ENCODE measurements around the gene CRNKL1.
A peak's percentile ranks its signal among the peaks of the same experiment; 100 is the strongest.
"Not testable (repeated sequence)": the region's sequence is repeated elsewhere in the genome, so short reads cannot be mapped to it uniquely, and the experiment has no call there.

The CRNKL1 gene

DNA sequence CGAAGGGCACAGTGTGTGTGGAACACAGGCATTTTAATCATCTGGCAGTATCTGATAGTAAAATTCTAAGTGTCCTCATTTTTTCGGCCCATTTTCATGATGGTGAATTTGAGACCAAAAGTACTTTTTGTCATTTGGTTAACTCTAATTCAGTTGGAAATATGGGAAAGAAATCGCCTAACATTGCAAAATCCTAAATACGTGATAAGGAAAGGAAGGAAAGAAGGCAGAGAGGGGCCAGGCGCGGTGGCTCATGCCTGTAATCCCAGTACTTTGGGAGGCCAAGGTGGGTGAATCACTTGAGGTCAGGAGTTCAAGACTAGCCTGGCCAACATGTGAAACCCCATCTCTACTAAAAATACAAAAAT is 48.3 kb downstream of the CRNKL1 start:
- not testable (repeated sequence) for DNase-seq

DNA sequence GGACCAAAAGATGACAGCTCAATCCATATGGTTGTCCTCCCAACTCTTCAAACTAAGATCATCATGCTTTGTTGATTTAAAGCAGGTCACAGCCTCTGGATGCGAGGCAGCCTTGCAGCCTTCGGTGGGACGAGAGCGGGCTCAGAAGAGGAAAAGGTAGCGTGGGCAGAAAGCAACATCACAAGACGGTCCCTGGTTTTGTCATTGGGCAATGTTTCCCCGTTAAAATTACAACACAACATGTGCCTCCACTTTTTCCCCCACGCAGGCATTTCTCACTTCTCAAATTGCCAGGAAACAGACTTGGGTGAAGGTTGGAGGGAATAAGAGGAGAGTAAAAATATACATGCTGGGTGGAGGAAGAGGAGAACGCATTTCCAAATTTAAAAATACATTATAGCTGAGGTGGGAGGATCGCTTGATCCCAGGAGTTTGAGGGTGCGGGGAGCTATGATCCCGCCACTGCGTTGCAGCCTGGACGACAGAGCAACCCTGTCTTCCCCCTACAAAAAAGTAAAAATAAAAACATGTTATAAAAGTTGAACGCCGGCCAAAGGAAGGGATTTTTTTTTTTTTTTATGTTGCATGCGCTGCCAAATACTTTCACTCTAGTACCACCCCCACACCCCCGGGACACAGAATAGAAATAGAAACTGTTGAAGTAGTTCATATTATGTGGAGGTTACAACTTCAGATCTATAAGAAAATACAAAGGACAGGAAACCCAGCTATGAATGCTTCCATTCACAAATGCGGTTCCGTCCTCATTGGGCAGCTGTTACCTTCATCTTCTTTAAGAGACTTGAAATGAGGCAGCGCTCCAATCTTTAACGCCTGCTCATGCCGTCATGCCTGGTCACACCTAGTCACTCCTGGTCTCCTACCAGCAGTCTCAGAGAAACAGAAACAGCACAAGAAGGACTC is 49.0 kb downstream of the CRNKL1 start:
- DNase-seq, result peak in 1 of 3 experiments; percentile 71

DNA sequence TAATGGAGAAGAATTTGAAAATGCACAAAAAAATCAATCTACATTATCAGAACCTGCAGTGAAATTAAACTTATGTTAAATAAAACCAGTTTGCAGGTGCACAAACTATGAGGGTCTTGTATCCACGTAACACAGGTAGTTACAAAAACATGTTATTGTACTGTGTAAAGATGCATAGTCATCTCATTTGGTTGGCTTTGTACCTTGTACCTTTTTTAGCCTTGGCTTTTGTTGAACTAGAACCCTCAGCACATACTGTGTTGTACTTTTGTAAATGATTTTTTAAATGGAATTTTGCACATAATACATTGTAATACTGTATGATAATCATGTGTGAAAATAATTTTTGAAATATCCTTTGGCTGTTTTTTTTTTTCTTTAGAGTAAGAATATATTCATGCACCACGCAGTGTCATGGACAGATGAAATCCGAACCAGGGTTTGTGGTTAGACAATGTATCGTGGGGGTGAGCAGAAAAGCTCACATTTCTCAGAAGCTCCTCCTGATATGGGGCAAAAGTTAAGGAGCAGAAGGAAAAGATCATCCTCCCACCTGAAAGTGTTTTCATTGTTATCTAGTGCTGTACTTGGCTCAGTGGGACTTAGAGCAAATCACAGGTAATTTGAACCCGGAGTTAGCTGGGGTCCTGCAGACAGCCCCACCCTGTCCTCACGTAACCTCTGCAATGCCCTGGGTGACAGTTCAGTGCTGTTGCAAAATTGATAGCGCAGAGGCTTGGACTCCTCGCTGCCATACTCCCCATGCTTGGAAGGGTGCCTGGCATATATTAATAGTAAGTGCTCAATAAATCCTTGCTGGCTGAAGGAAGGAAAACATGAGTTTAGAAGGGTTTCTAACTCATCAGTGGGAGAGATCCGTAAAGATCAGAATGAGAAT is 49.9 kb downstream of the CRNKL1 start:
- peak in 1 of 3 experiments; percentile 46 for DNase-seq

DNA sequence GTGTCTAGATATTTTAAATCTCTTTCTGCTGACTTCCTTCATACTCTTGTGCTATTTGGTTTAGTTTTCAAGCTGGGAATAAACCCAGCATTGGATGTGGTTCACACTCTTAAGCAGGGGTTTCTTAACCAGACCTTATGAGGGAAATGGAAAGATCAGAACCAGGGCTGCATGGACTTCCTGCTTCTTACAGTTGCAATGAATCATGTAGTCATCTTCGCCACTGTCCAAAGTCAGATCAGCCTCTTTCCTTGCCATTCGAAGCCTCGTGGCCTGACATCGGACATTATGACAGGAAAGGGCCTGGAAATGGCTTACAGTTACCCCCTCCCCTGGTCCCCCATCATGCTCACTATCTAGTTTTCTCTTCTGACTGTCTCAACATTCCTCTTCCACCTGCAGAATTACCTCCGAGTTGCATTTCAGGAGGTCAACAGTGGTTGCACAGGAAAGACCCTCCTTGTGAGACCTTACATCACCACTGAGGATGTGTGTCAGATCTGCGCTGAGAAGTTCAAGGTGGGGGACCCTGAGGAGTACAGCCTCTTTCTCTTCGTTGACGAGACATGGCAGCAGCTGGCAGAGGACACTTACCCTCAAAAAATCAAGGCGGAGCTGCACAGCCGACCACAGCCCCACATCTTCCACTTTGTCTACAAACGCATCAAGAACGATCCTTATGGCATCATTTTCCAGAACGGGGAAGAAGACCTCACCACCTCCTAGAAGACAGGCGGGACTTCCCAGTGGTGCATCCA is 51.9 kb downstream of the CRNKL1 start:
- no peak for DNase-seq

DNA sequence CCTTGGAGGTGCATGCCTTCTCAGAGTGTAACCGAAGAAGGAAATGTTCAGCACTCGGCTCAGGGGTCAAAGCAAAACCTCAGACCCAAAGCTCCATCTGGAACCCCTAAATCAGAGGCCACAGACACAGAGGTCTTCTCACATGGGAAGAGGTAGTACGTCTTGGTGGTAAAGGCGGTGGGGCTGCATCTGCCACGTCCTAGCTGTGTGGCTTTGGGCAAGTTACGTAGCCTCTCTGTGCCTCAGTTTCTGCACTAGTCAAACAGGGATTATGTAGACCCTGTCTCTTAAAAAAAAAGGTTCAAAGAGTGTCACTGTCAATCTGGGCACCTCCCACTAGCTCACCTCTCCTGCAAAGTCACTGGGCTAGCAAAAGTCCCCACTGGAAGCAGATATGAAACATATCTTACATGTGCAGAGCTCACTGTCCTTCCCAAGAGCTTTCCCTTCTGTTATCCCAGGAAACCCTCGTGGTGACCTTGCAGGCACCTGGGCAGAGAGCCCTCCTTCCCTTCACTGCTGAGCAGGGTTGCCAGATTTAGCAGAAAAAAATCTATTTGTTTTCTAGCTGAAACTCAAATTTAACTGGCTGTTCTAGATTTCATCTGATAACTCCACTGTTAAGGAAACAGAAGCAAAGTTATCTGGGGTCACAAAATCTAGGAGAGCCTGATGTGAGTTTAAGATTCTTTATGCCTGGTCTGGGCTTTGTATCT is 53.1 kb downstream of the CRNKL1 start:
- DNase-seq, result no peak

DNA sequence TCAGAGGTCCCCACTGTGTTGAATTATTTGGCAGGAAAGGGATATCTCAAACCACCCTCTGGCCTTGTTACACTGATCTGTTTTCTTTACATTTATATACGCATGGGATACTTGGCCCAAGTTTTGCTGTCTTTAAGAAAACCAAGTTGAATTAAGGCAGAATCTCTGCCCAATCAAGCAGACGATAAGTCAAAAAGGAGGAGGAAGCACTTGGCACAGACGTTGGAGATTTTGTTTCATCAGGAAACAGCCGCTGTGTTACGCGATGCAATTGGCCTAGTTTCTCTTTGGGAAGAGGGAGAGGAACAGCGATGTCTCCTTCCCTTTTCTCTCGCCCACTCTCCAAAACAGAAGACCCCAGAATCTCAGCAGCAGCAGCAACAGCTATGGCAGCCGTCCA is 55.3 kb downstream of the CRNKL1 start:
- DNase-seq, result no peak

DNA sequence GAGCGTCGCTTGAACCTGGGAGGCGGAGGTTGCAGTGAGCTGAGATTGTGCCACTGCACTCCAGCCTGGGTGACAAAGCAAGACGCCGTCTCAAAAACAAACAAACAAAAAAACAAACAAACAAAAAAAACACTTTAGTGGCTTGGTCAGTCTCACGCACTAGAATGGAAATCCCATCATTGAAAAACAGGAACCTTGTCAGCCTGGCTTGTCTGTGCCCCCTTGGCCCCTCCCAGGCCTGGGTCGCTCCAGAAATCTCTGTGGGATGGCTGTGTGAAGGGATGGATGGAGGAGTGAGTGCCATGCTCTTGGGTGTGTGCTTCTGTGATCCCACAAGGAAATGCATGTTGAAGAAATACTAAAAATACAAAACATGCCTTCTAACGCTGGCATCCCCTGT is 56.0 kb downstream of the CRNKL1 start:
- DNase-seq, result no peak

DNA sequence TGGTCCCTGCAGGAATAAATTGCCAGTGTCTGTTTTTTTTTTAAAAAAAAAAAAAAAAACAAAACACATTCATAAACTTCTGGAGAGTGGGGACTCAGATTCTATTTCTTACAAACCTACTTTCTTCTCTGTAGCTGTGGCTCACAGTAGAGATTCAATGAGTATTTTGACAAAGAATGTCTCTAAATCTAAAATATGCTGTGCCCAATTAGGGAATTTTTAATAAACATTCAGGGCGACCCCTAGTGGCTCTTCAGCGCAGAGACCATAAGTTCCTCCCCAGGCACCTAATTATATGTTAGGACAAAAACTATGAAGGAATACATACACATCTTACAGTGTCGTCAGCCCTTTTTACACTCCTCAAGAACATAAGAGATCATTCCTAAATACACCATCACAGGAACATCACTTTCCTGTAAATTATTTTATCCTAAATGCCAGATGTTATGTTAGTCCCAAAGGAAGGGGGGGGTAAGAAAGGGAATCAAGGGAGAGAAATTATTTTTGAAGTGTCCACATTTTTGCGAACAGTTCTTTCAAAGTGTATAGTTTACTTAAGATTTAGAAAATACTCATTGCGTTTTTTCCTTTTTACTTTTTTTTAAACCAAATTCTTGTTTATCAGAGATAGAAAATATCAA is 56.9 kb downstream of the CRNKL1 start:
- peak; percentile 42 to 84 (median 45) for DNase-seq

DNA sequence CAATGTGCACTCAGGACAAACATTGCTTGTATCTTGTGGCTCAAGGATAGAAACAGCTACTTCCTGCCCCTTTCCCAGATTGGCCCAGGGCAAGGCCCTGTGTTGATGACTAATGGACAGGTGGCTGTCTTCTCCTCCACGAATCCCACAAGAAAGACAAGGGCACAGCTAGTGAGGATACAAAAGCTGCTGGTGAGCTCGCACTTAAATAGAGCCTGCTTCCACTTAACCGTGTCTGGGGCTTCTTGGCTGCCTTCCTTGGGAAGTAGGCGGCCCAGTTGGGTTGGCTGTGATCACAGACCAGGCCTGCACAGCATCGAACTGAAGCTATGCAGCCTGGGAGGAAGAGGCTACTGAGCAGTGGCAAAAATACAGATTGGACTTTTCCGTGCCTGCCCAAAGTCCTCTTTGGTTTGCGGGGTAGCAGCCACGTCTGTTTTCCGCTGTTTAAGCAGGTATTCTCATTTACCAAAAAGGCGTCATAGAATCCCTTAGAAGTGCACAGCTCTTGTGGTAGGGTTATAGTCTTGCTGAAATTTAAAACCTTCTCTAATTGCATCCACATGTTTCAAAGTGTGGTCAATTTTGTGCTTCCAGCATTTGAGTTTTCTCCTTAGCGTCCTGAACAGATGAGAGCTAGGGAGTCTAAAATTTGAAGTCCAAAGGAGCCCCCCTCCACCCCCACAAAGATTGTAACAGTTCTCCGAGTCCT is 58.2 kb downstream of the CRNKL1 start:
- DNase-seq, result no peak

DNA sequence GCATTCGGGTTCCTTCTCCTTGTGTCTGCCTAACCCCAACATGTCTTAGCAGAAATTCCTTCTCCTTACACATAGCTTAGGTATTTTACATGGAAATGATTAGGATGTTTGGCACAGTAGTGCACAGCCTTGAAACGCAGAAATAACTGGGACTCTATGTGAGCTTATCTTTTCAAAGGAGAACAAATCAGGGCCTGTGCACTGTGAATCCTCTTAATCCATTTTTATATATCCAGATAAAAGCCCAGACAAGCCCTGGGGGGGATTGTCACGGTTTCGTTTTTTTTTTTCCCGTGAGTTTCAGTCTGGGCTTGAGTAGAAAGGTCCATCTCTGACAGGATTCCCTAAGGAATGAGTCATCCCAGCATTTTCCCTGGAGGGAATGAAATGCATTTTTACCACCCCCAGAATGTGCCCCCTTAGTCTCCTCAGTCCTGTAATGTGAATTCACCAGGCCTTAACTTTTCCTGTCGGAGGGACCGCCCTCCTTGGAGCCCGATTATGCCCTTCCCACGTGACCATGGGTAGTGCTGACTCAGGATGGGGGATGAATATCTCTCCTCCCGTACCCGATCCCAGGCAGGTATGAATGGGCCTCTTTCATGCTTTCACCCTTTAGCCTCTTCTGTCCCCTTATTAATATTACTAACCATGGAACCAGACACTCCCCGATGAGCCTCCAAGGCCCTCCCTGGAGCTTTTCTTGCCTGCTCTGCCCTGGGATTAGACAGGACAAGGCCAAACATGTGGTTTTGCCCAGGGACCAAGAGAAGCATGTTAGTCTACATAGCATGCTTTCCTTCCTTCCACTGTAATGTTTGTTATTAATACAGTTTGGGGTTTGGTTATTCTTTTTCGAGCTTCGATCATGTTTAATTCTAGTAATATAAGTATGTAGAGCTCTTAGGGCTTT is 59.0 kb downstream of the CRNKL1 start:
- no peak for DNase-seq

DNA sequence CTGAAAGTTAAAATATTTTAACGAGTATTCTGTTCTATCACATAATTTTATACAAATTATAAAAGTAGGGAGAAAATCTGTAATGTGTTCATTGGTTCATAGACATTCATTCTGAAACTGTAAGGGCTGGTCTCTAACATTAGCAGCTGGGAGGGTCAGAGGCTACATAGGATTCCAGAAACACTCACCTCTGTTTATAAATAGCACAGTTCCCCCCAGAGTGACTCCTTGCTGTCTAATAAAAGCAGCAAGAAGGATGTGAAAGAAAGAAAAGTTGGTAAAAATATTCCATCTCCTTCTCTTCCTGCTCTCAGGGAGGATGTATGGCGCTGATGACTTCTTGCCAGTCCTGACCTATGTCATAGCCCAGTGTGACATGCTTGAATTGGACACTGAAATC is 60.4 kb downstream of the CRNKL1 start:
- DNase-seq, result peak in 1 of 3 experiments; percentile 19

DNA sequence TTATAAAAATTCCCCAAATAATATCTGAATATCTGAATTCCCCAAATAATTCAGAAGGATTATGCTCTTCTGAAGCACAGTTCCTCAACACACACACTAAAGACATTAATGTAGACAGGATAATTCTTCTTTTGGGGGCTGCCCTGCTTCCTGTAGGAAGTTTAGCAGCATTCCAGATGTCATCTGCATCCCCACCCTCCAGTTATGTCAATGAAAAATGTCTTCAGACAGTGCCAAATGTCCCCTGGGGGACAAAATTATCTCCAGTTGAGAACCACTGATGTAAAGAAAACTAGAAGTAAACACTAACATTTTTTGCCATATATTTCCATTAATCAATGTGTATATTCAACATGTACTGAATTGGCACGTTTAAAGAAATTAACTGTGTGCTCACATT is 61.0 kb downstream of the CRNKL1 start:
- peak in 1 of 3 experiments; percentile 19 for DNase-seq

DNA sequence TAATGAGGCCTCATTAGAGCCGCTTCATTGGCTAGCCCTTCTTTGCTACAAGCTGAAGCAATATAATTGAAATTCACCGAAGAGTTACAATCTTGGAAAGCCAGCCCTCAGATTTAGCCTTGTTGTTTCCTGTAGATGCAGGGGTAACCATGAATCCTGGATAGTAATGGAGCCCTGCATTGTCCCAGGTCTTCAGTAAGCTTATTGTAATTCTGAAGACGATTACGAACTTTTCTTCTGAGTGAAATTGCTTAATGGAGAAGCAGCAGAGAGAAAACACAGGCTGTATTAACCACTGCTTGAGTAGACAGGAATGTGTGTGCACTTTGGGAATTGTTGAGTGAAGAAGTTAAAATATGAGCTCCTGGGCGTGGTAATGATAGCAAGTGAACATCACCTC is 61.4 kb downstream of the CRNKL1 start:
- no peak for DNase-seq

DNA sequence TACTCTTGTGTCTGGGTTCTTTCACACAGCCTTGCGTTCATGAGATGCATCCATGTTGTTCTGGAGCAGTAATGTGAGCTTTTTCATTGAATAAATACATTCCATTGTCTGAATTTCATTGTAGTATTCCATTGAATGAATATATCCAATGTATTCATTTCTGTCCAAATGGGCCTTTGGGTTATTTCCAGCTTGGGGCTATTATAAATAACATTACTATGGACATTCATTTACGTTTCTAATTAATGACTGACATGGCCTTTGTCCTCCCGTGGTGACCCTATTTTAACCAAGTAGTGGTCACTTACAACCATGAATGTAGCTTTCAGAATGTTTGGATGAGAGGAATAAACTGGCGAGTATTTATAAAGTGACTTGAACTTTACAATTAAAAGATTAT is 65.2 kb downstream of the CRNKL1 start:
- no peak for DNase-seq

DNA sequence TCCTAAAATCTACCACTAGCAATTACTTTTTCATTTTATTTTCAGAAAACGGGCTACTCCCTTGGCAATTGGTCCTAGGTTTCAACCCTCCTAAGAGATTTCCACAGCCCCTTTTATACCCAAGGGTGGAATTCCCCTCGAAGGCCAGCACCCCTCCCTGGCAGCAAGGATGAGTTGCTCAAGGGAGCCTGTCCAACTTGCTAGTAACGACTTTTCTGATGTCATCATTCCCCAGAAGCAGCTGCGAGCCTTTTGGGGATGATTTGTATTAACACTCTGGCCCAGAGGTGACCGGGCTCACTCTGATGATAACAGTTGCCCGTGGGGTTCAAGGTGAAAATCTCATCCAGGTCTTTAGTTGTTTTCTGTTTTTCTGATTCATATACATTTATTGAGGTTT is 65.8 kb downstream of the CRNKL1 start:
- DNase-seq, result no peak

All from NCI-H1417 (cell line).